Measurements from ENCODE around the gene EHBP1. TPM values are rescaled to one million over a fixed set of nuclear protein-coding genes. Genes with fewer than 3 reads are reported as not detected.

EHBP1 gene
- total RNA-seq, 1 experiment from 2014 or later: 32.1 TPM

GRCh38 chr2:62871506-62871905 is 166.0 kb downstream of the EHBP1 start:
- H3K27ac ChIP-seq (ENCODE audit: low read depth, low read length, poor library complexity, severe bottlenecking): no peak overlapping the region
- TF ChIP-seq CTCF (conservative IDR thresholded peaks at IDR 0.05; ENCODE audit: low read depth, low read length) (no peak), EZH2 (IDR thresholded peaks at IDR 0.05; ENCODE audit: borderline replicate concordance, low read depth, low read length, poor library complexity, severe bottlenecking) (no peak)
- H3K4me1 ChIP-seq (ENCODE audit: insufficient read depth, low read length, poor library complexity, severe bottlenecking): no peaks in the 10 kb centered on the region
- peaks cover 12% of the 10 kb centered on the region for H3K9me3 ChIP-seq (ENCODE audit: low read depth, low read length, poor library complexity, severe bottlenecking)
- DNase-seq (ENCODE audit: low spot score): no peak
- H3K27me3 ChIP-seq (replicated peaks; ENCODE audit: insufficient read depth, low read depth, low read length, poor library complexity): no peaks in the 10 kb centered on the region
- H3K4me3 ChIP-seq (ENCODE audit: low read depth, low read length, poor library complexity, severe bottlenecking): no peak overlapping the region
- ChIA-PET POLR2A (ENCODE audit: low non-redundant PET) (no interaction called here), CTCF (no interaction called here)
- peaks cover 5% of the 10 kb centered on the region for H3K36me3 ChIP-seq (ENCODE audit: insufficient read depth, low read length, poor library complexity, severe bottlenecking)
- no TSS peak for BruUV-seq (replicated peaks)
- intact Hi-C loops (cut with micrococcal nuclease; ENCODE audit: unreplicated experiment): no loop called here

GRCh38 chr2:62873603-62874002 is 168.1 kb downstream of the EHBP1 start:
- H3K4me3 ChIP-seq (ENCODE audit: low read depth, low read length, poor library complexity, severe bottlenecking): no peak overlapping the region
- no peak for DNase-seq (ENCODE audit: low spot score)
- ChIA-PET CTCF (no interaction called here), POLR2A (ENCODE audit: low non-redundant PET) (no interaction called here)
- TF ChIP-seq EZH2 (IDR thresholded peaks at IDR 0.05; ENCODE audit: borderline replicate concordance, low read depth, low read length, poor library complexity, severe bottlenecking): no peak
- TF ChIP-seq CTCF (conservative IDR thresholded peaks at IDR 0.05; ENCODE audit: low read depth, low read length): no peak
- intact Hi-C loops (cut with micrococcal nuclease; ENCODE audit: unreplicated experiment): no loop called here
- no TSS peak for BruUV-seq (replicated peaks)
- H3K27ac ChIP-seq (ENCODE audit: low read depth, low read length, poor library complexity, severe bottlenecking): no peak overlapping the region
- H3K36me3 ChIP-seq (ENCODE audit: insufficient read depth, low read length, poor library complexity, severe bottlenecking): peaks cover 5% of the 10 kb centered on the region
- peaks cover 12% of the 10 kb centered on the region for H3K9me3 ChIP-seq (ENCODE audit: low read depth, low read length, poor library complexity, severe bottlenecking)
- H3K4me1 ChIP-seq (ENCODE audit: insufficient read depth, low read length, poor library complexity, severe bottlenecking): no peaks in the 10 kb centered on the region
- no peaks in the 10 kb centered on the region for H3K27me3 ChIP-seq (replicated peaks; ENCODE audit: insufficient read depth, low read depth, low read length, poor library complexity)

- TF ChIP-seq EZH2 (IDR thresholded peaks at IDR 0.05; ENCODE audit: borderline replicate concordance, low read depth, low read length, poor library complexity, severe bottlenecking): no peak
- TF ChIP-seq CTCF (conservative IDR thresholded peaks at IDR 0.05; ENCODE audit: low read depth, low read length): no peak
- no TSS peak for BruUV-seq (replicated peaks)
- peaks cover 16% of the 10 kb centered on the region for H3K9me3 ChIP-seq (ENCODE audit: low read depth, low read length, poor library complexity, severe bottlenecking)
- peaks cover 5% of the 10 kb centered on the region for H3K36me3 ChIP-seq (ENCODE audit: insufficient read depth, low read length, poor library complexity, severe bottlenecking)
- H3K4me1 ChIP-seq (ENCODE audit: insufficient read depth, low read length, poor library complexity, severe bottlenecking): no peaks in the 10 kb centered on the region
- H3K27me3 ChIP-seq (replicated peaks; ENCODE audit: insufficient read depth, low read depth, low read length, poor library complexity): no peaks in the 10 kb centered on the region
- H3K27ac ChIP-seq (ENCODE audit: low read depth, low read length, poor library complexity, severe bottlenecking): no peak overlapping the region
- intact Hi-C loops (cut with micrococcal nuclease; ENCODE audit: unreplicated experiment): no loop called here
- CTCF ChIA-PET: no interaction called here
- DNase-seq (ENCODE audit: low spot score): no peak
- POLR2A ChIA-PET (ENCODE audit: low non-redundant PET): no interaction called here
- no peak overlapping the region for H3K4me3 ChIP-seq (ENCODE audit: low read depth, low read length, poor library complexity, severe bottlenecking)
Measured at GRCh38 chr2:62874881-62875383, 169.4 kb downstream of the EHBP1 start.
